Omental fat pad (tissue), 4 donors: ENCODE results near the gene RTN1. TPM values are rescaled to one million over a fixed set of nuclear protein-coding genes. Genes with fewer than 3 reads are reported as not detected.

ENCODE experiments used
- ATAC-seq: fragments of 150-250 bp; one replicate; pipeline ENCODE4 v1.9.1; 2016; ENCODE audit warnings: mild to moderate bottlenecking, moderate library complexity; ENCODE audit not compliant: low FRiP score
- DNase-seq: peaks from one replicate; pipeline ENCODE4 v3.0.0-alpha.2; 2019; ENCODE audit warnings: low spot score
- total RNA-seq, 4 donors: library from RNA; depleted of rRNA; stranded (reverse); fragments of >200 nt; gene quantifications; one replicate each; pipeline ENCODE4 v1.1.0, GENCODE V29; 2016
- TF ChIP-seq, protein P1 (sequence below), 3 donors: fragments of 450-650 bp; IDR thresholded peaks; one replicate each; pipeline ENCODE4 v1.5.1; 2016 to 2017; ENCODE audit warnings: antibody characterized with exemption in 3 of 3, mild to moderate bottlenecking in 3 of 3, moderate library complexity in 2 of 3

Gene RTN1
- total RNA-seq, 4 donors from 2014 or later: 12.0 to 50.0 (median 20.6) TPM

DNA sequence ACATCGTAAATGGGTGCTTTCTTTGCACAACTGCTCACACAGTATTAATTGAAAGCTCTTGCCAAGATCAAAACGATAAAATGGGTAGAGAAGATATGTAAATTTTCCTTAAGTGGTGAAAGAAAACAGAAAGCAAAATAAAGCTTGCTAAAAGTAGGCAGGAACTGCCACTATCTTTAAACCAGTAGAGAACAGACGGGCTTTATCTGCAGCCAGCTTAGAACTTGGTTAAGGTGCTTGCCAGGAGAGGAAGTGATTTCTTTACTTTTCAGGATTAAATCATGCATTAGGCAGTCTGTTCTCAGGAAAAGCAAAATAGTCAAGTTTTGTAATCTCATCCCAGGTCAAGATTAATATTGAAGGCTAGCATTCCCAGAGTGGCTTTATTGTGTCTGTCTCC, 237.1 kb downstream of the RTN1 start:
- DNase-seq (no peak), ATAC-seq (no peak)
- TF ChIP-seq, protein P1, sequence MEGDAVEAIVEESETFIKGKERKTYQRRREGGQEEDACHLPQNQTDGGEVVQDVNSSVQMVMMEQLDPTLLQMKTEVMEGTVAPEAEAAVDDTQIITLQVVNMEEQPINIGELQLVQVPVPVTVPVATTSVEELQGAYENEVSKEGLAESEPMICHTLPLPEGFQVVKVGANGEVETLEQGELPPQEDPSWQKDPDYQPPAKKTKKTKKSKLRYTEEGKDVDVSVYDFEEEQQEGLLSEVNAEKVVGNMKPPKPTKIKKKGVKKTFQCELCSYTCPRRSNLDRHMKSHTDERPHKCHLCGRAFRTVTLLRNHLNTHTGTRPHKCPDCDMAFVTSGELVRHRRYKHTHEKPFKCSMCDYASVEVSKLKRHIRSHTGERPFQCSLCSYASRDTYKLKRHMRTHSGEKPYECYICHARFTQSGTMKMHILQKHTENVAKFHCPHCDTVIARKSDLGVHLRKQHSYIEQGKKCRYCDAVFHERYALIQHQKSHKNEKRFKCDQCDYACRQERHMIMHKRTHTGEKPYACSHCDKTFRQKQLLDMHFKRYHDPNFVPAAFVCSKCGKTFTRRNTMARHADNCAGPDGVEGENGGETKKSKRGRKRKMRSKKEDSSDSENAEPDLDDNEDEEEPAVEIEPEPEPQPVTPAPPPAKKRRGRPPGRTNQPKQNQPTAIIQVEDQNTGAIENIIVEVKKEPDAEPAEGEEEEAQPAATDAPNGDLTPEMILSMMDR (IDR thresholded peaks at IDR 0.05): no peak

- TF ChIP-seq, protein P1 (IDR thresholded peaks at IDR 0.05): no peak
- DNase-seq (no peak), ATAC-seq (no peak)
Observed at GRCh38 chr14:59632381-59632780, 238.2 kb downstream of the RTN1 start.

- DNase-seq (no peak), ATAC-seq (no peak)
- TF ChIP-seq, protein P1 (IDR thresholded peaks at IDR 0.05): no peak
Observed at GRCh38 chr14:59631237-59631636, 239.3 kb downstream of the RTN1 start.

GRCh38 chr14:59630288-59630963, 240.2 kb downstream of the RTN1 start:
- ATAC-seq (peak; percentile 19), DNase-seq (no peak)
- TF ChIP-seq, protein P1 (IDR thresholded peaks at IDR 0.05): no peak

- no peak for ATAC-seq
- no peak for DNase-seq
Observed at GRCh38 chr14:59629444-59630287, 240.9 kb downstream of the RTN1 start.

GRCh38 chr14:59627011-59627520, 243.5 kb downstream of the RTN1 start:
- DNase-seq (no peak), ATAC-seq (no peak)
- TF ChIP-seq, protein P1 (IDR thresholded peaks at IDR 0.05): no peak

More at GRCh38 chr14:59629444-59630287, 240.9 kb downstream of the RTN1 start:
- TF ChIP-seq, protein P1 (IDR thresholded peaks at IDR 0.05): no peak
